Measurements from ENCODE around the gene UBE2D2. TPM values are rescaled to one million over a fixed set of nuclear protein-coding genes. Genes with fewer than 3 reads are reported as not detected.

UBE2D2 gene
- total and polyA plus RNA-seq, 2 of the 13 experiments (the other 11 are each of a cell fraction or from before 2014, with no cell fraction given): 79.1 to 109 TPM

DNA sequence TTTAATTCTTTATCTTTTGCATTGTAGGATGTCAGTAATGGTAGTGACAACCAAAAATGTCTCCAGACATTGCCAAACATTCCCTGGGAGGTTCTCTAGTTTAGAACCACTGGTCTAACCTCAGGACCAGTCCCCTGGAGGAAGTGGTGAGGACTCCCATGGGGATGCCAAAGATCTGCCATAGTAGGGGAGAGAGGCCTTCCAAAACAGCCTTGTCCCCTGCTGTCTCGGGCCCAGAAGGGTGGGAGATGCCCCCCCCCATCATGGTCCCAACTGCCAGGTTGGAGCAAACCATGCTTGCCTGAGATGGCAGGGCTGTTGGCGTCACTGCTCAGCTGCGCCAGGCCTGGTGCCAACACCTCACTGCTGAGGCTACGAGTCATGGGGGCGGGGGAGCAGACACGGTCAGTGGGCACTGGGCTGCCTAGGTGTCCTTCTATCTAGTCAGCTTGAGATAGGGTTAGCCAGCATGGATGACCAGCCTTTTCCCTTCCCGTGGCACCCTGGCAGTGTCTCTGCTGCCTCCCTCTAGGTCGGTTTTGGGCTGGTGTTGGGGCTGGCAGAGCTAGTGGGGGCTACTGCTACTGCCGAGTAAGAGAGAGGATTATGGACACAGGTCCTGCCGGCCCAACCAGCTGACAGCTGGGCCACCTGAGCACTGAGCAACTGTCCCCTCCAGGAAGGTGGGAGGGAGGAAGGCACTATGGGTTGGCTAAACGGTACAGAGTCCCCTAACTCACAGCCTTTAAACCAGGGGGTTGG, 78.7 kb downstream of the UBE2D2 start:
- Histone ChIP-seq H3K36me3 (replicated peaks in 1 of 2; ENCODE audit: control insufficient read depth in 1 of 2, insufficient read depth in 2 of 2, low read length in 2 of 2) (no peaks in the 10 kb centered on the region), H3K27ac (ENCODE audit: extremely low read length, insufficient read depth, low read length) (no peak overlapping the region), H3K4me1 (ENCODE audit: insufficient read depth, low read length) (peaks cover 93% of the 10 kb centered on the region), H3K9me3 (ENCODE audit: low read length) (no peaks in the 10 kb centered on the region), H3K27me3 (ENCODE audit: control insufficient read depth in 1 of 2, insufficient read depth in 2 of 2, low read length in 2 of 2) (no peaks in the 10 kb centered on the region), H3K4me3 (replicated peaks in 1 of 3; ENCODE audit: insufficient read depth in 1 of 3, low read depth in 2 of 3, low read length in 3 of 3) (no peak overlapping the region), H3K9ac (ENCODE audit: insufficient read depth, low read depth, low read length) (no peak overlapping the region), H3K79me2 (ENCODE audit: insufficient read depth, low read length) (no peaks in the 10 kb centered on the region), H2AFZ (ENCODE audit: low read length) (no peak overlapping the region), H4K20me1 (ENCODE audit: insufficient read depth, low read length) (no peaks in the 10 kb centered on the region), H3K4me2 (ENCODE audit: low read depth, low read length) (no peak overlapping the region)
- ATAC-seq (no peak), DNase-seq (ENCODE audit: low spot score) (no peak), FAIRE-seq (no peak)
- in situ Hi-C loops (cut with HindIII; ENCODE audit: extremely low pct_ligation_motif_present, low pct_unique_long_range_greater_than_20kb): loop anchor here (5.0 to 25.0 kb wide), 2 partner anchors 68 to 323 kb away; no protein-coding TSS in a partner anchor
- intact Hi-C loops (cut with micrococcal nuclease; ENCODE audit: unreplicated experiment): loop anchor here (10.0 kb wide), 1 partner anchor 205 kb away; no protein-coding TSS in a partner anchor
- no TSS peak for BruUV-seq (replicated peaks)
- ChIA-PET CTCF (ENCODE audit: low intra/inter-chr PET ratio, low total read pairs) (no interaction called here), POLR2A (interaction anchor here (1.2 to 4.6 kb wide), 3 partner anchors 7 to 15 kb away, joined by 3 to 95 read pairs (median 3); partner anchors contain the start of gene CXXC5)
- peak; percentile 55; the same call in 1 of the 2 replicates for TF ChIP-seq HNRNPL (IDR thresholded peaks at IDR 0.05; ENCODE audit: low read depth, low read length)
- no peak for TF ChIP-seq MED1 (CRISPR knock-in tag; IDR thresholded peaks at IDR 0.05)
- TF ChIP-seq, protein P1, sequence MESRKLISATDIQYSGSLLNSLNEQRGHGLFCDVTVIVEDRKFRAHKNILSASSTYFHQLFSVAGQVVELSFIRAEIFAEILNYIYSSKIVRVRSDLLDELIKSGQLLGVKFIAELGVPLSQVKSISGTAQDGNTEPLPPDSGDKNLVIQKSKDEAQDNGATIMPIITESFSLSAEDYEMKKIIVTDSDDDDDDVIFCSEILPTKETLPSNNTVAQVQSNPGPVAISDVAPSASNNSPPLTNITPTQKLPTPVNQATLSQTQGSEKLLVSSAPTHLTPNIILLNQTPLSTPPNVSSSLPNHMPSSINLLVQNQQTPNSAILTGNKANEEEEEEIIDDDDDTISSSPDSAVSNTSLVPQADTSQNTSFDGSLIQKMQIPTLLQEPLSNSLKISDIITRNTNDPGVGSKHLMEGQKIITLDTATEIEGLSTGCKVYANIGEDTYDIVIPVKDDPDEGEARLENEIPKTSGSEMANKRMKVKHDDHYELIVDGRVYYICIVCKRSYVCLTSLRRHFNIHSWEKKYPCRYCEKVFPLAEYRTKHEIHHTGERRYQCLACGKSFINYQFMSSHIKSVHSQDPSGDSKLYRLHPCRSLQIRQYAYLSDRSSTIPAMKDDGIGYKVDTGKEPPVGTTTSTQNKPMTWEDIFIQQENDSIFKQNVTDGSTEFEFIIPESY (CRISPR knock-in tag; IDR thresholded peaks at IDR 0.05): peak; percentile 62; the same call in 1 of the 2 replicates
- TF ChIP-seq, protein P2, sequence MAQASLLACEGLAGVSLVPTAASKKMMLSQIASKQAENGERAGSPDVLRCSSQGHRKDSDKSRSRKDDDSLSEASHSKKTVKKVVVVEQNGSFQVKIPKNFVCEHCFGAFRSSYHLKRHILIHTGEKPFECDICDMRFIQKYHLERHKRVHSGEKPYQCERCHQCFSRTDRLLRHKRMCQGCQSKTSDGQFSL (CRISPR knock-in tag; IDR thresholded peaks at IDR 0.05): 0 out of 2 replicates have a peak, but pooled peaks have one; percentile 50
- WGBS (ENCODE audit: low lambda C conversion rate): 49% methylated on average over 2 of the region's 11 CpGs
